Astrocyte (in vitro differentiated cells and primary cell): Measurements from ENCODE around the gene CIDEA. TPM values are rescaled to one million over a fixed set of nuclear protein-coding genes. Genes with fewer than 3 reads are reported as not detected.

ENCODE experiments used
- DNase-seq: peaks from one replicate; pipeline ENCODE4 v3.0.0-alpha.2; 2010; ENCODE audit warnings: low read depth
- FAIRE-seq: peaks from 2 replicates; lab custom pipeline; 2011; peaks lifted over from hg19 to GRCh38; lab: Jason Lieb, UNC
- H2AFZ ChIP-seq: 2 replicates; pipeline ENCODE4 v1.6.0; 2012; ENCODE audit warnings: low read depth, low read length, inconsistent platforms
- H3K27ac ChIP-seq: 2 replicates; pipeline ENCODE4 v1.5.1; 2011; ENCODE audit warnings: low read depth, low read length, inconsistent platforms
- H3K27me3 ChIP-seq: 2 replicates; pipeline ENCODE4 v1.6.0; 2011; ENCODE audit warnings: low read length, inconsistent platforms; ENCODE audit not compliant: insufficient read depth
- H3K36me3 ChIP-seq: 2 replicates; pipeline ENCODE4 v1.5.1; 2011; ENCODE audit warnings: low read length, inconsistent platforms; ENCODE audit not compliant: insufficient read depth
- H3K4me1 ChIP-seq: 2 replicates; pipeline ENCODE4 v1.5.1; 2011; ENCODE audit warnings: low read length, inconsistent platforms; ENCODE audit not compliant: insufficient read depth
- H3K4me2 ChIP-seq: 2 replicates; pipeline ENCODE4 v1.6.0; 2012; ENCODE audit warnings: low read length, inconsistent platforms
- H3K4me3 ChIP-seq: 2 replicates; pipeline ENCODE4 v1.5.1; 2011; ENCODE audit warnings: low read depth, mild to moderate bottlenecking, low read length, inconsistent platforms; ENCODE audit not compliant: insufficient read depth
- H3K79me2 ChIP-seq: 2 replicates; pipeline ENCODE4 v1.6.0; 2012; ENCODE audit warnings: mild to moderate bottlenecking, low read length, inconsistent platforms; ENCODE audit not compliant: insufficient read depth
- H3K9ac ChIP-seq: 2 replicates; pipeline ENCODE4 v1.6.0; 2012; ENCODE audit warnings: mild to moderate bottlenecking, low read length, inconsistent platforms
- H3K9me3 ChIP-seq: 2 replicates; pipeline ENCODE4 v1.5.1; 2012; ENCODE audit warnings: low read depth, mild to moderate bottlenecking, low read length, inconsistent platforms; ENCODE audit not compliant: insufficient read depth
- H4K20me1 ChIP-seq: 2 replicates; pipeline ENCODE4 v1.6.0; 2012; ENCODE audit warnings: low read length, inconsistent platforms; ENCODE audit not compliant: insufficient read depth
- H3K27ac Mint-ChIP-seq: one replicate; pipeline ENCODE4 v1.8.0; 2021; ENCODE audit warnings: mild to moderate bottlenecking, mixed read lengths; ENCODE audit not compliant: unreplicated experiment
- H3K27me3 Mint-ChIP-seq: one replicate; pipeline ENCODE4 v1.8.0; 2021; ENCODE audit warnings: low read depth, mixed read lengths; ENCODE audit not compliant: unreplicated experiment
- H3K36me3 Mint-ChIP-seq: one replicate; pipeline ENCODE4 v1.8.0; 2021; ENCODE audit warnings: low read depth, mixed read lengths; ENCODE audit not compliant: unreplicated experiment
- H3K4me1 Mint-ChIP-seq: one replicate; pipeline ENCODE4 v1.8.0; 2021; ENCODE audit warnings: low read depth, mixed read lengths; ENCODE audit not compliant: unreplicated experiment
- H3K4me3 Mint-ChIP-seq: one replicate; pipeline ENCODE4 v1.8.0; 2021; ENCODE audit warnings: mild to moderate bottlenecking, moderate library complexity, mixed read lengths; ENCODE audit not compliant: unreplicated experiment
- H3K9me3 Mint-ChIP-seq: one replicate; pipeline ENCODE4 v1.8.0; 2021; ENCODE audit warnings: mild to moderate bottlenecking, mixed read lengths; ENCODE audit not compliant: unreplicated experiment
- CTCF ChIP-seq: IDR thresholded peaks from 2 replicates; pipeline ENCODE4 v1.5.1; 2011; ENCODE audit warnings: low read depth, mild to moderate bottlenecking, inconsistent platforms, low read length, moderate library complexity; ENCODE audit not compliant: insufficient read depth
- EZH2 ChIP-seq: IDR thresholded peaks from 2 replicates; pipeline ENCODE4 v1.6.1; 2012; ENCODE audit warnings: mild to moderate bottlenecking, low read length, inconsistent platforms; ENCODE audit not compliant: insufficient read depth
- total RNA-seq: library from RNA; stranded (reverse); gene quantifications from 2 replicates; pipeline ENCODE4 v1.2.1, GENCODE V29; 2021

CIDEA gene
- total RNA-seq, 1 donor from 2014 or later, result 0.43 TPM

DNA sequence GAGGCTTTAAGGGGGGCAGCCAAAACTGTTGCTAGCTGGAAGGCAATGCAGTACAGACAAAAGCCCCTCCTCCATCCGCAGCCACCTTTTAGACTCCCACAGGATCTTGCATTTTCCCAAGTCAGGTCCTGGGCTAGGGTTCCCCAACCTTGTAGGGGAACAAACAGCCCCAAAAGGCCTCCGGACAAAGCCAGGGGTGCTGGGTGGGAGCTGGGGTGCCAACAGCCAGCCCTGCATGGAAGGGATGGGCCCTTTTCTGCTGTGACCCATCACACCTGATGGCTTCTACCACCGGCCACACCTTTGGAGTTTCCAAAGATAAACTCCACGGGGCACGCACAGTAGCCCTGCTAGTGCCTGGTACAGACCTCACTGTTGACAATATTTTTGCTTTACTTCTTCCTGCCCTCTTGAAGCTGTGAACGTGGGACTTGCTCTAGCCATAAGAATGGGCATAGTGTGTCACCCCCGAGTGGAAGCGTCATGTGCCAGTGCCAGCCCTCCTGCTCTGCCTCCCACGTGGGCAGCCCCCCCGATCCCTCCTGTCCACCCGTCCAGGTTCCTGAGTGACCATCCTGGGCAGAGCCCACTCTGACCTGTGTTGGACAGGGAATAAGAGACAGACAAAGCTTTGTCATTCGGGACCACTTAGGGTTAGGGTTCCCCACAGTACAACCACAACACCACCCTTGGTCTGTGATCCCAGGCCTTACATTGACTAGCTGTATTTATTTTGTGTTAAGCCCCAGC lies 72.7 kb downstream of the CIDEA start:
- no peaks in the 10 kb centered on the region for H3K9me3 ChIP-seq
- H3K4me2 ChIP-seq, result no peak overlapping the region
- H4K20me1 ChIP-seq, result peaks cover 82% of the 10 kb centered on the region
- Mint-ChIP-seq H3K27me3 (no peaks in the 10 kb centered on the region), H3K36me3 (peaks cover 15% of the 10 kb centered on the region), H3K4me1 (peaks cover 13% of the 10 kb centered on the region), H3K4me3 (peak overlapping the region; percentile 45), H3K27ac (peak overlapping the region; percentile 62), H3K9me3 (no peaks in the 10 kb centered on the region)
- FAIRE-seq (no peak), DNase-seq (no peak)
- H3K4me3 ChIP-seq, result no peak overlapping the region
- H3K27ac ChIP-seq, result no peak overlapping the region
- no peak overlapping the region for H2AFZ ChIP-seq
- no peak for TF ChIP-seq EZH2
- TF ChIP-seq CTCF, result no peak
- peaks cover 3% of the 10 kb centered on the region for H3K4me1 ChIP-seq
- H3K9ac ChIP-seq, result no peak overlapping the region
- H3K27me3 ChIP-seq, result no peaks in the 10 kb centered on the region
- peaks cover 43% of the 10 kb centered on the region for H3K79me2 ChIP-seq
- peaks cover 28% of the 10 kb centered on the region for H3K36me3 ChIP-seq

Other genes starting within 250 kb of the CIDEA start
- gene ANKRD62, start 160.5 kb upstream of the CIDEA start, total RNA-seq, result not detected in 2 replicates
- 485 and 528 TPM in 2 replicates for gene TUBB6, start 53.9 kb downstream of the CIDEA start, total RNA-seq
- 43.9 and 46.7 TPM in 2 replicates for gene AFG3L2, start 122.9 kb downstream of the CIDEA start, total RNA-seq
- 11.5 and 12.3 TPM in 2 replicates for gene PRELID3A, start 153.6 kb downstream of the CIDEA start, total RNA-seq